GM18873 (cell line): ENCODE measurements around the gene FSIP1.

Experiments used
- ATAC-seq: cut with Tn5 transposase; IDR thresholded peaks from one replicate; pipeline ENCODE4 v1.9.1; 2021; ENCODE audit warnings: mild to moderate bottlenecking, moderate library complexity, moderate number of reproducible peaks; ENCODE audit not compliant: unreplicated experiment, low FRiP score

Gene FSIP1

DNA sequence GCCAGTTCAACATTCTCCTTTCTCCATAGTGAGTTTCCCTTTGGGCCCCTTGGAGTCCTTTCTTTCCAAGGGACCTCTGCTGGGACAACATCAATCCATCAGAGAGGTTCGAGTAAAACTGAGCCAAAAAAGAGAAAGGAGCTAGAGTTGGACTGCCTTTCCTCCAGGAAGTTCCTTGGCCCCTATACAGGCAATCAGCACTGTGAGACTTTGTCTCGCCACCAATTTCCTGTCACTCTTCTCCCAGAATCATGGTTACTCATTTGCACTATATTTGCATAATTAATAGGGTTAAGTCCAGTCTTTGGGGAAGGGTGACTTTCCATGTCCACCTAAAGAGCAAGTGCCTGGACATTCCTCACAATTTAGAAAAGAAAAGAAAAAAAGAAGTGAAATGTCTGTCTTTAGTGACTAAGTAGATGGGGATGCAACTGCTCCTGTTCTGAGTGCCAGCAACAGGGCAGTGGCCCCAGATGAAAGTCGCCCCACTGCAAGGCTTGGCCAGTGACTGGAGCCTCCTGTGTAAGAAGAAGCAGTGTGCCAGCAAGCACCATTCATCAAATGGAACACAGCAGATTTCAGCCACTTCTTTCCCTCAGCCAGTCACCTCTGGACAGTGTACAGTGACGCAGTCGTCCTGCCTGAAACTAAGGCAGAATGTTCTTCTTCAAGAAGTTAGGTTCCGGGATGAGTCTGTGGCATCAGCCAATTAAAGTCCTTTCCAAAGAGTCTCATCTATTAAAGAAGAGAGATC is 91.6 kb downstream of the FSIP1 start:
- ATAC-seq = no peak

DNA sequence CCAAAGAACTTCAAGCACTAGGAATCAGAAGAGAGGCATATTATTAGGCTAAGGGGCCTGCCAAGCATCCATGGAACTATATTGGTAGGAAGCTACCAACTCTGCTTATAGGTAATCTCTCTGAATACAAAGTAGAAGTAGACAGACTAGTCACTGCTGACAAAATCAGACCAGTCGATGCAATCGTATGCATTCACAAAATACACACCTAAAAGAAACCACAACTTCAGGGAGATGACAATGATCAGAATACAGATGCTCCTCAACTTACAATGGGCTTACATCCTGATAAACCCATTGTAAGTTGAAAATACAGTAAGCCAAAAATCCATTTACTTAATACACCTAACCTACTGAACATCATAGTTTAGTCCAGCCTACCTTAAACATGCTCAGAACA is 94.7 kb downstream of the FSIP1 start:
- ATAC-seq = no peak

DNA sequence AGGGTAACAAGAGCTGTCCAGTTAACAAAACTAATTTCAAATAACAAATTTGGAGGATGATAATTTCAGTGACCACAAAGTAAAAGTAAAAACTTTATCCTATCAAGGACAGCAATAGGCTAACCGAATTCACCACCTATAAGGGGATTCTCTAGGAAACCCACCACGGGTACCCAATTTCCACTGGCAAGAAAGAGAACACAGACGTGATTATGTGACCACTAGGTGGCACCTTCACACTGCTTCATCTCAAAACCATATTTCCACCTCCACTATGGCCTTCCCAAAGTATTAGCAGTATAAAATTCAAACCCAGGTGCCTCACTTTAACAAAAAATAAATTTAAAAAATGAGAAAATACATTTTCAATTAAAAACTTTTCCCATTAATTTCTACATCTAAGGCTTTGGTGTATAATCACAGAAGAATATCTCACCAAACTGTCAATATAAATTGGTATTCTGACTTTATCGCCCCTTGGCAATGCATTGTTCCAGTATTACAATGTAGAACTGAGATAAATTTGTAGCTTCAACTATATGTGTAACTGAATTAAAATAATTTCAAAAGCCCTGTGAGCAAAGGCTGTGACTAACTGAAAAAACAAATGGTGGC is 96.5 kb downstream of the FSIP1 start:
- ATAC-seq = no peak

DNA sequence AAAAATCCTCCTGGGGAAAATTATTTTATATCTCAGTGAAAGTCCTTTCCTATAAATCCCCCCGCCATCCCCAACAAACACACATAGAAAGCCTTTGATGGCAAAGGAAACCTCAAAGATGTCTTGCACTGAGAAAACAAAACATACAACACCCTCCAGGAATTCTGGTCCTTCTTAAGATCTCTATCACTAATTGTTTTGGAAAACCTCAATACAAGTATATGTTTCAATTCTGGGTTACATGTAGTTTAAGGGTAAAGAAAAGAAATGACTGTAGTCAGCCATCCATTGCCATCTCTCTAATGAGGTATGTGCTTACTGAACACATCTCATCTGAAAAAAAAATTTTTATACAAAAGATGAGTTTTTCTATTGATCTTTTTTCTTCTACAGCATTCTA is 97.3 kb downstream of the FSIP1 start:
- no peak for ATAC-seq

DNA sequence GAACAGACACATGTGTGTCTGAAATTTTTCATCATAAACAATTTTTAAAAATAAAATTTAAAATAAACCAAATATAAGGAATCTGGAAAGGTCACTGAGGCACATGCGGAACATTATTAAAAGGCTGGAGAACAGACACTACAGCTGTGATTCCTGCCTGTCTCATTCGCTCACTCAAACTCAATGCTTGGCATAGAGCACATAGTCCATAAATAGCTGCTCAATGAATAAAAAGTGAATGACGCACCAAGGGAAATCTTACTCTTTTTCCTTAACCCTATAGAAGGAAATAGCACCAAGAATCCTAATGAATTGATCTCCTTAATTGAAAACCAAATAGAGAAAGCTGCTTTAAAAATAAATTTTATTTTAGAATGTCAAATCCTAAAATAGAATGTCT is 98.4 kb downstream of the FSIP1 start:
- ATAC-seq = no peak

DNA sequence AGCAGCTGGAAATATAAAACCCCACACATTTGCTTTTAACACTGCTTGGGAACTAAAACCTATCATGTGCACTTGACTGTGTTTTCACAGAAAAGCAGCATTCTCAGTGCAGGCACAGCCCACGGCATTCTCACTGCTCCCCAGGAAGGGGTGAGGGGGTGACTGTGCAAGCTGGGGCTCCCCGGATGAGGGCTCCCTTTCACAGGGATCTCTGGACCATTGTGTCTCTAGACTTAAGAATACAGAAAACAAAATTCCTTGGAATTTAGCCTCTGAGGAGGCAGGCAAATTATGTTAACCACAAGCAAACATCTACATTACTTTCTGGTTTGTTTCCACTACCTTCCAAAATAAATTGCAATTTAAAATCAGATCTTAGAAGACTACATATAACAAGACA is 100.3 kb downstream of the FSIP1 start:
- no peak for ATAC-seq

DNA sequence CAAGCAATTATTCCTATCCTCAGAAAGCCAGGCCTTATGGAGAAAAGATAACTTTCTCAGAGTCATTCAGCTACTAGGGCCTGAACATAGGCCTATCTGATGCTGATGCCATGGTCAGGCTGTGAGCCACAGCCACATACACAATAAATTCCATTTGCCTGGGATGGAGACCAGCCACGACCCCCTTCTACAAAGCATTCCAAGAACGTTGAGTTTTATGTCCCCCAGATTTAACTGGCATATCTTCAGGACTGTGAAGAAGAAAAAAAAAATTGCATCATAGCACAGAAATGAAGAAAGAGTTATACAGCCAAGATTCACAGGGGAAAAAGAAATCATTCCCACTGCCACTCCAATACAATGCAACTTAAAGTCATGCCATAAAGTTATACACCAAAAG is 101.8 kb downstream of the FSIP1 start:
- no peak for ATAC-seq

DNA sequence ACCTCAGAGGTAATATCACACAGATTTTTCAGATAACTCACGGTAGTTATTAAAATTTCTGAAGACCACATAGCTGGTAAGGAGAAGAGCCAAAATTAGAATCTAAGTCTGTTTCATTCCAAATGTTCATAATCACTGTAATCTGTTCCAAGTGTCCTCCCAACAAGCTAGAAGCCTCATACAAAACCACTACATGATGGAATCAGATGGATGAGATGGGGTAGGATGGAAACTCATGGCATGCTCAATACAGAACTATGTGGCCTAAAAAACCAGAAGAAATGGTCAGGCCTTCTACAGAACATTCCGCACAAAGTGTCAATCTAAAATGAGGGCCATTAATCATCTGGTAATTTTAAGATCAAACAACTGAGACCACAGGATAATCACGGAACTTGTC is 110.0 kb downstream of the FSIP1 start:
- no peak for ATAC-seq

DNA sequence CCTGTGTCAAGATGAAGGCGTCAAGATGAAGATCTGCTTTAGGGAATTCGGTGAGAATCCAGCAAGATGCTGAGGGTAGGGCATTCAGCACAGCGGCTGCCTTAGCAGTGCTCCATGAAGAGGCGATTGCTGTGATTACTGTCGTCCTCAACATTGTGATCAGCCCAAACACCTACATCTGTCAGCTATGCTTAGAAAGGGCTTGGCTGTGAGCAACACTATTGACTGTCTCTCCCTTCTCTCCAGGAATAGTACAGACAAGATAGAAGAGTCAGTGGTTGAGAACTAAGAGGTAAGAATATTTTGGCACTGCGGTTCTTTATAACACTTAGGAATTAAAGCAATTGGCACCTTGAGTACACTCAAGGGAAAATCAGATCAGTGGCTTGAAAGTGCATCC is 110.5 kb downstream of the FSIP1 start:
- no peak for ATAC-seq

DNA sequence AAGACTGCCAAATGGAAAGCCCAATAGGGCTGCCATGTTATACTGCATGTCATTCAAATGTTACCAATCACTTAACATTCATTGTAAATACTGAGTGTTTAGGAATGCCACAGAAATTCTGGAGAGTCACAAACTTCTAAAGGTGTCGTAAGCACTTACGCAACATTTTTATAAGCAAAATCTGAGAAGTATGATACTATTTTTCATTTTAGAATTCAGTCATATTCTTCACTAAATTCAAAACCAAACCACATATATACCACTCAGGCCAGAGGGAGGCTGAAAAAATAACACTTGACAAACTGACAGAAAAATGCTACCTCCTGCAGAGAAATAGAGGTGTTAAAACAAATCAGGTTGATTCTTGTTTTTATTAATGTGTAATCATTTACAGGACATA is 112.0 kb downstream of the FSIP1 start:
- ATAC-seq = no peak

DNA sequence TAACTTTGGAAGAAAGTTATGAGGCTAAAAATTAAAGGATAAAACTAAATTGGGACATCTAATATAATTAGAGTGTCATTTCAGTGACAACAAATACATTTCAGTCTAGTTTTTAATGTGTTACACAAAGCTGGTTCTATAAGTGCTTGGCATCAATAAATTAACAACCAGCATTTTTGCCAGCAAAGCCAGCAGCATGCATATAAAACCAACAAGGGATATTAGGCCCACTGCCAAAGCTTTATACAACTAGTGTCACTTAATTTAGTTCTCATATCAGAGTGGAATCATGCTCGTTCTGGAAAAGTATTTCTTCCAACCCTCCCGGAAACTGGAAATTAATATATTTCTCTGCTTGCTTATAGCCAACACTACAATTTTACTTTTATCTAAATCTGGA is 113.0 kb downstream of the FSIP1 start:
- no peak for ATAC-seq

DNA sequence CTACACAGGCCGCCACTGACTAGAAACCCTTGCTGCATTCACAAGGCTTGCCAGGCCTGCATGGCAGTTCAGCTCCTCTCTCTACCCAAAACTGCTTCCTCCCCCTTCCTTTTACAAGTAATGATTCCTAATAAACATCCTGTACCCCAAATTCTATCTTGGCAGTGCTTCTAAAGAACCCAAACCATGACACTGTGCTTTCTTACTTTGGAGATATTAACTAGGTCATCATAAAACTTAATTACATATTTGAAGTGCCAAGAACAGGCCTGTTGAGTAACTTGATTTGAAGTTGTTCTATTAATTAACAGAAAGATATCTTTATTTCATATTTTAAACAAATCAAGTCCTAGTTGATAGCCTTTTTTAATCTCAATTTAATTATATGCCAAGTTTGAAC is 113.4 kb downstream of the FSIP1 start:
- no peak for ATAC-seq

DNA sequence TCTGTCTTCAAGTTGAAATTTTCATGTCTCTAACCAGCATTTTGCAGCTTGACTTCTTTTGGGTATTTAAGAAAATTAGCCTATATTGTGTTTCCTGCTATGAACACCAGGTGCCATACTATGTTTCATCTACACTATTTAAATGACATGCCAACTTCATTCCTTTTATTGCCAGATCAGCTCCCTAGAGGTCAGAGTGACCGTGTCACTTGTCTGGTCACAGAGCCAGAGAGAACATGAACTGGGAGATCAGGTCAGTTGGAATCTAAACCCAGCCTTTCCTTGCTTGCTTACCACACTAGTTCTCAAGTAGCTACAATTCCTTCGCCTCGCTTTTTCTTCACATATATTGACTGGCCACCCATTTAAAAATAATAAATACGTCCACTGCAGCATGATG is 114.2 kb downstream of the FSIP1 start:
- ATAC-seq = no peak

DNA sequence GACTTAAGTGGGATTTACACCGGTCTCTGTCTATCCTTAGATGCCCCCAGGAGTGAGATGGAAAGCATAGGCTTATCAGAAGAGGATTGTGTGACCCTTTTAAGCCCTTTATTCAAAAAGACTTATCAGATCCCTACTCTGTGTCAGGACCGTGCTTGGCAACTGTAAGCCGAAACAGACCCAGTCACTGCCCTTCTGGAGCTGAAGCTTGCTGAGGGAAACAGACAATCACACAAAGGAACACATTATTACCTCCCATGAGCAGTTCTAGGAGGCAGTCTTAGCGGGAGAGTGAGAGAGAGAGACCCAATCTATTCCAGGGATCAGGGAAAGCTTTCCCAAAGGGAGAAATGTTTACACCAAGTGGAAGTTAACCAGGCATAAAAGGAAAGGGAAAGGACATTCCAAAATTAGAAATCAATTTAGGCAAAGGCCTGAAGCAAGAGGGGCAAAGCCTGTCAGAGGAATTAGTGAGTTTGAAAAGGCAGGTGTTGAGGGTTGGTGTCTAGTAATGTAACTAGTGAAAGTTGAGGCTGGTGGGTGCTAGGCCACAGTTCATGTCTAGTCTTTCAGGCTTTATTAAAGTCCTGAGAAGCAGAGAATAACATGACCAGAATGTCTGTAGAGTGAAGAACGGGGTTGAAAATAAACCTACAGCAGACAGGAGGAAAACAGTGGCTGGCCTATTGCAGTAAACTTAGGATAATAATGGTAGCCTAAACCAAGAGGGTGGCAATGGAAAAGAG is 115.1 kb downstream of the FSIP1 start:
- ATAC-seq = no peak

DNA sequence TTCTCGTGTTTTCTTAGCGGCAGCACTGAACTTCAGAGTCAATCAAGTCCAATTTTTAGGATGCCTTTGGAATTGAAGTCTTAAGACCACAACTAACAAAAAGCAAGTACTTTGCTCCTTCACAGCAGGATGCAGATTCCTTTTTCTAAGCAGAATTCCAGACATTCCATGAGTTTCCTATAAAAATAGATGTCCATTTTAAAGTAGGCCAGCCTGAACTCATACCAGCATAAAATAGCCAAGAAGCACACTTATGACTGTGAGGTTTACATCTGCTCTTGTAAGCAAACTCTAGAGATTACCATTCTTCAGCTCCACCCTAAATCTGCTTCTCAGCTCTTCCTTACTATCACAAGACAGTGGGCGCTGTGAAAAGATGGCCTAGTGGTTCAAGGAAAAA is 116.0 kb downstream of the FSIP1 start:
- no peak for ATAC-seq

DNA sequence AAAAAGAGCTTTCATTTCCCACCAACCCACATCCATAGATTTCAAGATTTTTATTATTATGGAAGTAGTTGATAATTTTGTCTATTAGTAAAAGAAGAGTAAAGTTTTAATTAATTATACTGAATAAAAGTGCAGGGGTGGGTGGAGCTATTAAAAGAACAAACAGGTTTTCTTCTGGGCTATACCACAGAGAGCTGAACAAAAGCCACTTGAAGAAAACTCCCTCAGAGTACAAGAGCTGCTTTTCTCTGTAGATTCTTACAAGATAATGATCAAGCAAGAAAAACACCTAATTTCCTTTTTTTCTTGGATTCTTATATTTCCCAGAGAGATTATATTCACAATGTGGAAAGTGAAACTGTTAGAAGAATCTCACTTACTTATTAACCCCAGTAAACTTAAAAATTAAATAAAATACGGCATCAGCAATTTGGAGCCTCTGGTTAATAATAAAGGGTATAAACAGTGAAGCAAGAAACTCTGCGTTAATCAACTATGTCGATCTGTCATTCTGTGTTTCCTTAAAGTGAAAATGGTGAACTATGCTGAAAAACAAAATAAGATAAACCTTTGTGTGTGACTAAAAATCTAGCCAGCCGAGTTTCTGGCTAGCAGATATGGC is 116.9 kb downstream of the FSIP1 start:
- ATAC-seq = no peak

DNA sequence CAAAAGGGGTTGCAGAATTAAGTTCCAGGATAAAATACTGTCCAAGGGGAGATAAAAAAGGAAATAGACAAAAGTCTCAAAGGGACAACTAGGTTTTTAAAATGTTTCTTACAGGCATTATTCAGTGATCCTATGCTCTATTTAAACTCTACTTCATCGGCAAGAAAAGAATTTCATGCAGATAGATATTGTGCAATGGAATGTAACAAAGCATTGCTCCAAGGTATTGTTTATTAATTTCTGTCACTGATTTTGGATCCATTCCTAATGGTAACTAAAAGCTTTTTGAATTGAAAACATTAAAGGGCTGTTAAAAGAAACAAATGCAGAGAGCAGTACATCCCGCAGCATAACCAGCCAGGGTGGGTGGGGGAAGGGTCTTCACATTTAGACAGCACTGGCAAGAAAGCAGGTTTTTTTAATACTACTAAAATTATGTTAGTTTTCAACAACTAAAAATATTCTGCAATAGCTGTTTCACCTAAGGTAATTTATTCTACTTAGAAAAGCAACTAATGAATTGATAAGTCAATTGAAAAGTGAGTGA is 118.9 kb downstream of the FSIP1 start:
- no peak for ATAC-seq

DNA sequence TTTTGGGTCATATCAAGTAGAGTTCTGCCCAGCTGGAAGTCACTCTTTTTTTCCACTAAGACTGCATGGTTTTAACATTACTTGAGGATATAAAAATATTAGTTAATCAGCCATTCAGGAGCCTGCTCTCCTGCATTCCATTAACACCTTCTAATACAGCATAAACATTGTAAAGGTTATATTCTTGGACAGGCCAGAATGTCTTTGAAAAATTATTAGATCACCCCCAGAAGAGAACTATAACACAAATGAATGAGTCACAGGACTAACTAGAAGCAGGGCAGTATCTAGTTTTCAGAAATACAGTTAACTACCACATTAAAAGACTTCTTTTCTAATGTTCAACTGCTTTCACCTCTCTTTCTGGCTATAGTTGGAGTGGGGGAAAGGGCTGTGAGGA is 120.9 kb downstream of the FSIP1 start:
- ATAC-seq = no peak

DNA sequence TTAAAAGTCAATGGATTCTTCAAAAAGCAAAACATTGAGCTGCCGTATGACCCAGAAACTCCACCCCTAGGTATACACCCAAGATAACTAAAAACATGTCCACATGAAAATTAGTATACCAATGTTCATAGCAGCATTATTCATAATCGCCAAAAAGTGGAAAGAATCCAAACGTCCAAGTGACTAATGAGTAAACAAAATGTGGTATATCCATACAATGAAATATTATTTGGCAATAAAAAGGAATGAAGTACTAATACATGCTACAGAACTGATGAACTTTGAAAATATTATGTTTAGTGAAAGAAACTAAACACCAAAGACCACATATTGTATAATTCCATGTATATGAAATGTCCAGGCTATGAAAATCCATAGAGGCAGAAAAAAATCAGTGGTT is 123.9 kb downstream of the FSIP1 start:
- no peak for ATAC-seq

DNA sequence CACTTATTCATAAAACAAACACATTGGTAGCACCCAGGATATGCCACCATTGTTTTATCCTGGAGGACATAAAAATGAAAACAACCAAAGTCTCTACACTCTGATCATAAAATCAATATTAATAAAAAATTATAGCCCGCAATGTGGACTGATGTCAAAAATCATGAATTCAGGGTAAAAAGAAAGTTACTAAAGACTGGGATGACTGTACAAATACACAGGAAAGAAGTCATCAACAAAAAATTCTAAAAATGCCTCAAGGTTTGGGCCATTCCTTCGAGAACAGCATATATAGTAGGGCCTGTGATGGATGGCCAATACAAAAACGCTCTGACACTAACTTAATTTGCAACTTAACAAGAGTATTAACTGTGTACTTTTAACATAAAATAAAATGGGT is 125.0 kb downstream of the FSIP1 start:
- ATAC-seq = no peak

DNA sequence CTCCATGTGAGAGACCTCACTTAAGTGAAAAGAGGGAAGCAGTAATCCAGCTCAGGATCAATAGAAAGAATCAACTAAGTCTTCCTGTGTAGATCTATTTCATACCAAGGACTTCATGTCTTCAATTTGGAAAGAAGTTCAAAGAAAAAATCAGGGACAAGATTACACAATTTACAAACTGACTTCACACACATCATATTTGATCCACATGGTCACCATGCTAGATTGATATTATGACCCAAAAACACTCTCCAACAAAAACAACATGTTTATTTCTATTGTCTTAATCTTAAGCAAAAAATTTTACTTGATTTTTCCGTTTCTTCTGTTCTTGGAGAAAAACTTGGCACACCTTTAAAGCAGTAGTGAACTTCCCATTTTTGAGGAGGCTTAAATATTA is 125.5 kb downstream of the FSIP1 start:
- ATAC-seq = no peak
